Measurements from ENCODE around the gene MFSD1.

Gene MFSD1

GRCh38 chr3:158835631-158836030 is 33.8 kb downstream of the MFSD1 start:
- no peak overlapping the region for H3K4me2 ChIP-seq (ENCODE audit: low read length)

GRCh38 chr3:158836312-158836711 is 34.5 kb downstream of the MFSD1 start:
- TF ChIP-seq CTCF (IDR thresholded peaks at IDR 0.05; ENCODE audit: low read depth, low read length) (no peak), EZH2phosphoT487 (IDR thresholded peaks at IDR 0.05; ENCODE audit: low read depth) (no peak)
- Histone ChIP-seq H4K20me1 (ENCODE audit: insufficient read depth, low read length) (no peaks in the 10 kb centered on the region), H2AFZ (ENCODE audit: low read depth, low read length) (no peak overlapping the region), H3K27me3 (ENCODE audit: low read depth, low read length) (no peaks in the 10 kb centered on the region), H3K36me3 (replicated peaks; ENCODE audit: low read depth, low read length) (no peaks in the 10 kb centered on the region), H3K4me3 (ENCODE audit: low read length) (no peak overlapping the region), H3K79me2 (ENCODE audit: low read length) (no peaks in the 10 kb centered on the region), H3K4me1 (ENCODE audit: low read length) (no peaks in the 10 kb centered on the region), H3K4me2 (ENCODE audit: low read length) (no peak overlapping the region), H3K9me3 (ENCODE audit: insufficient read depth, low read length) (no peaks in the 10 kb centered on the region), H3K9ac (ENCODE audit: low read length) (no peak overlapping the region), H3K27ac (ENCODE audit: low read length) (no peak overlapping the region)

More at GRCh38 chr3:158835631-158836030, 33.8 kb downstream of the MFSD1 start:
- Histone ChIP-seq H3K27ac (ENCODE audit: low read length) (no peak overlapping the region), H3K36me3 (replicated peaks; ENCODE audit: low read depth, low read length) (no peaks in the 10 kb centered on the region), H3K4me1 (ENCODE audit: low read length) (no peaks in the 10 kb centered on the region), H3K27me3 (ENCODE audit: low read depth, low read length) (no peaks in the 10 kb centered on the region), H3K9me3 (ENCODE audit: insufficient read depth, low read length) (no peaks in the 10 kb centered on the region), H2AFZ (ENCODE audit: low read depth, low read length) (no peak overlapping the region), H4K20me1 (ENCODE audit: insufficient read depth, low read length) (no peaks in the 10 kb centered on the region), H3K9ac (ENCODE audit: low read length) (no peak overlapping the region), H3K79me2 (ENCODE audit: low read length) (no peaks in the 10 kb centered on the region), H3K4me3 (ENCODE audit: low read length) (no peak overlapping the region)
- TF ChIP-seq CTCF (IDR thresholded peaks at IDR 0.05; ENCODE audit: low read depth, low read length) (no peak), EZH2phosphoT487 (IDR thresholded peaks at IDR 0.05; ENCODE audit: low read depth) (no peak)

- no peak for TF ChIP-seq CTCF (IDR thresholded peaks at IDR 0.05; ENCODE audit: low read depth, low read length)
- TF ChIP-seq EZH2phosphoT487 (IDR thresholded peaks at IDR 0.05; ENCODE audit: low read depth) = no peak
- no peak overlapping the region for H2AFZ ChIP-seq (ENCODE audit: low read depth, low read length)
Measured at GRCh38 chr3:158837240-158837639, 35.4 kb downstream of the MFSD1 start.

GRCh38 chr3:158839966-158840365 is 38.1 kb downstream of the MFSD1 start:
- TF ChIP-seq EZH2phosphoT487 (IDR thresholded peaks at IDR 0.05; ENCODE audit: low read depth) (no peak), CTCF (IDR thresholded peaks at IDR 0.05; ENCODE audit: low read depth, low read length) (no peak)
- Histone ChIP-seq H3K79me2 (ENCODE audit: low read length) (no peaks in the 10 kb centered on the region), H3K27ac (ENCODE audit: low read length) (no peak overlapping the region), H2AFZ (ENCODE audit: low read depth, low read length) (no peak overlapping the region), H4K20me1 (ENCODE audit: insufficient read depth, low read length) (no peaks in the 10 kb centered on the region), H3K4me1 (ENCODE audit: low read length) (no peaks in the 10 kb centered on the region), H3K9me3 (ENCODE audit: insufficient read depth, low read length) (no peaks in the 10 kb centered on the region), H3K9ac (ENCODE audit: low read length) (no peak overlapping the region), H3K36me3 (replicated peaks; ENCODE audit: low read depth, low read length) (no peaks in the 10 kb centered on the region), H3K4me3 (ENCODE audit: low read length) (no peak overlapping the region), H3K27me3 (ENCODE audit: low read depth, low read length) (no peaks in the 10 kb centered on the region), H3K4me2 (ENCODE audit: low read length) (no peak overlapping the region)

More at GRCh38 chr3:158837240-158837639, 35.4 kb downstream of the MFSD1 start:
- H4K20me1 ChIP-seq (ENCODE audit: insufficient read depth, low read length) = no peaks in the 10 kb centered on the region
- no peaks in the 10 kb centered on the region for H3K9me3 ChIP-seq (ENCODE audit: insufficient read depth, low read length)
- no peaks in the 10 kb centered on the region for H3K36me3 ChIP-seq (replicated peaks; ENCODE audit: low read depth, low read length)
- no peak overlapping the region for H3K4me2 ChIP-seq (ENCODE audit: low read length)
- H3K27me3 ChIP-seq (ENCODE audit: low read depth, low read length) = no peaks in the 10 kb centered on the region
- H3K79me2 ChIP-seq (ENCODE audit: low read length) = no peaks in the 10 kb centered on the region
- H3K9ac ChIP-seq (ENCODE audit: low read length) = no peak overlapping the region
- no peak overlapping the region for H3K4me3 ChIP-seq (ENCODE audit: low read length)
- no peaks in the 10 kb centered on the region for H3K4me1 ChIP-seq (ENCODE audit: low read length)
- no peak overlapping the region for H3K27ac ChIP-seq (ENCODE audit: low read length)
